ENCODE results near the gene SGCA. TPM values are rescaled to one million over a fixed set of nuclear protein-coding genes. Genes with fewer than 3 reads are reported as not detected.

The SGCA gene
- polyA plus RNA-seq, 4 donors: 0.96 to 6.2 (median 5.0) TPM; not detected in 1

GRCh38 chr17:50150354-50151040, 15.3 kb upstream of the SGCA start, which contains the start of gene PPP1R9B:
Gene PPP1R9B, minus strand, starts transcription at chr17:50150677. Its CDS starts 164 bp downstream, at chr17:50150513.
- 0 to 1% (median 1%) methylated on average over 46 to 69 of the region's 69 CpGs for WGBS, 3 donors
- Histone ChIP-seq H3K9me3 (ENCODE audit: control insufficient read depth in 2 of 2, insufficient read depth in 1 of 2, low read depth in 1 of 2, low read length in 1 of 2) (no peaks in the 10 kb centered on the region), H3K27me3 (ENCODE audit: control insufficient read depth in 3 of 3, insufficient read depth in 3 of 3, low read length in 3 of 3) (no peaks in the 10 kb centered on the region), H3K4me1 (ENCODE audit: control insufficient read depth in 3 of 3, insufficient read depth in 2 of 3, low read depth in 1 of 3, low read length in 2 of 3) (peaks cover 3 to 48% (median 13%) of the 10 kb centered on the region in 3 donors), H3K4me3 (ENCODE audit: low read depth in 1 of 3, low read length in 3 of 3) (peak within 1 kb of the TSS; percentile 75 to 87 (median 85)), H3K36me3 (ENCODE audit: control insufficient read depth in 3 of 3, insufficient read depth in 2 of 3, low read depth in 1 of 3, low read length in 3 of 3) (peaks cover 0 to 23% (median 0%) of the 10 kb centered on the region in 3 donors), H3K27ac (ENCODE audit: low read depth in 1 of 3, low read length in 2 of 3) (peak within 1 kb of the TSS; percentile 77 to 94 (median 86))
- no peak for DNase-seq
- no peak for FAIRE-seq

DNA sequence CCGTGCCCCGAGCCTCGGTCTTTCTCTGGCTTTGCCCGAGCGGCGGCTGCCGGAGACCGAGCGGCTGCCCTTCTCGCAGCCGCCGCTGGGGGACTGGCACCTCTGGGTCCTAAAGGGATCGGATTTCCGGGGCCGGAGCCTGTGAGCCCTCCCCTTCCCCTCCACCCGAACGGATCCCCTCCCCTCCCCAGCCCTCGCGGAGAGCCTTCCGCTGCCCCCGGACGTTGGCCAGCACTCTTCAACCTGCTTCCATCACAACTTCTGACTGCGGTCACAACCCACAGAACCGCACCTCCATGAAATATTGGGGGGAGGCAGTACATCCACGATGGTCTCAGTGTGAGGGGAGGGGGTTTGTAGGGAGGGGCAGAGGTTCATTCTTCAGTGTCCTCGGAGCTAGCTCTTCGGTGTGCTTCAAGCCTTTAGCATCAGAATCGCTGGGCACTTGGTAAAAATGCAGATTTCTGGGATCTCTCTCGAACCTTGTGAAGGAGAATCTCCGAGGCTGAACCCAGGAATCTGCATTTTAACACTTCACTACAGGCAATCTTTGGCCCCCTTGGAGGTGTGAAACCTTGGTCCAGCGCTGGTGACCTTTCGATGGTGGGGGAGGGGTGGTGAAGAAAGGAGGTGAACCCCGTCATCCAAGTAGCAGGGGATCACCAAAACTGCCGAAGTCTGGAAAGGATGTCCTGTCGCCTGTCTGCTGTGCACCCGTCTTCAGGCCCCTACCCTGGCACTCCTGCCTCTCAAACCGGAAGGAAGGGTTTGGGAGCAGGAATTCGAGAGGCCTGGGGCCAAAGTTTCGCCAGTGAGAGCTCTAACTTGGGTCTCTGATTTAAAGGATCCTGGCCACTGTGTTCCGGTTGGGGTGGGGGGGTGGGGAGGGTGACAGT, 14.5 kb upstream of the SGCA start:
- peak; percentile 88 to 96 for DNase-seq
- Histone ChIP-seq H3K36me3 (ENCODE audit: control insufficient read depth in 3 of 3, insufficient read depth in 2 of 3, low read depth in 1 of 3, low read length in 3 of 3) (peaks cover 0 to 15% (median 0%) of the 10 kb centered on the region in 3 donors), H3K4me1 (ENCODE audit: control insufficient read depth in 3 of 3, insufficient read depth in 2 of 3, low read depth in 1 of 3, low read length in 2 of 3) (peaks cover 3 to 40% (median 13%) of the 10 kb centered on the region in 3 donors), H3K27ac (ENCODE audit: low read depth in 1 of 3, low read length in 2 of 3) (peak overlapping the region; percentile 77 to 94 (median 86)), H3K9me3 (ENCODE audit: control insufficient read depth in 2 of 2, insufficient read depth in 1 of 2, low read depth in 1 of 2, low read length in 1 of 2) (no peaks in the 10 kb centered on the region), H3K4me3 (ENCODE audit: low read depth in 1 of 3, low read length in 3 of 3) (peak overlapping the region; percentile 75 to 87 (median 85)), H3K27me3 (ENCODE audit: control insufficient read depth in 3 of 3, insufficient read depth in 3 of 3, low read length in 3 of 3) (no peaks in the 10 kb centered on the region)
- FAIRE-seq: no peak
- WGBS, 3 donors: 0 to 1% (median 1%) methylated on average over 28 to 40 of the region's 40 CpGs

GRCh38 chr17:50151937-50152547, 13.8 kb upstream of the SGCA start:
- peaks cover 3 to 33% (median 11%) of the 10 kb centered on the region in 3 donors for H3K4me1 ChIP-seq (ENCODE audit: control insufficient read depth in 3 of 3, insufficient read depth in 2 of 3, low read depth in 1 of 3, low read length in 2 of 3)
- FAIRE-seq: no peak
- peak overlapping the region in 2 of 3 donors; percentile 85 to 87 for H3K4me3 ChIP-seq (ENCODE audit: low read depth in 1 of 3, low read length in 3 of 3)

GRCh38 chr17:50152736-50153135, 13.1 kb upstream of the SGCA start:
- Histone ChIP-seq H3K4me3 (ENCODE audit: low read depth in 1 of 3, low read length in 3 of 3) (no peak overlapping the region), H3K27me3 (ENCODE audit: control insufficient read depth in 3 of 3, insufficient read depth in 3 of 3, low read length in 3 of 3) (no peaks in the 10 kb centered on the region), H3K27ac (ENCODE audit: low read depth in 1 of 3, low read length in 2 of 3) (peak overlapping the region in 1 of 3 donors; percentile 94), H3K9me3 (ENCODE audit: control insufficient read depth in 2 of 2, insufficient read depth in 1 of 2, low read depth in 1 of 2, low read length in 1 of 2) (no peaks in the 10 kb centered on the region), H3K36me3 (ENCODE audit: control insufficient read depth in 3 of 3, insufficient read depth in 2 of 3, low read depth in 1 of 3, low read length in 3 of 3) (peaks cover 0 to under 1% (median 0%) of the 10 kb centered on the region in 3 donors), H3K4me1 (ENCODE audit: control insufficient read depth in 3 of 3, insufficient read depth in 2 of 3, low read depth in 1 of 3, low read length in 2 of 3) (peaks cover 0 to 26% (median 5%) of the 10 kb centered on the region in 3 donors)
- FAIRE-seq (no peak), DNase-seq (no peak)
- WGBS, 3 donors: 70 to 73% (median 72%) methylated on average over 7 of the region's 7 CpGs

More at GRCh38 chr17:50151937-50152547, 13.8 kb upstream of the SGCA start:
- peak; percentile 93 to 94 for DNase-seq
- no peaks in the 10 kb centered on the region for H3K9me3 ChIP-seq (ENCODE audit: control insufficient read depth in 2 of 2, insufficient read depth in 1 of 2, low read depth in 1 of 2, low read length in 1 of 2)
- H3K27ac ChIP-seq (ENCODE audit: low read depth in 1 of 3, low read length in 2 of 3): peak overlapping the region; percentile 76 to 94 (median 86)
- peaks cover 0 to 8% (median 0%) of the 10 kb centered on the region in 3 donors for H3K36me3 ChIP-seq (ENCODE audit: control insufficient read depth in 3 of 3, insufficient read depth in 2 of 3, low read depth in 1 of 3, low read length in 3 of 3)
- WGBS, 3 donors: 0 to 4% (median 1%) methylated on average over 12 of the region's 12 CpGs
- no peaks in the 10 kb centered on the region for H3K27me3 ChIP-seq (ENCODE audit: control insufficient read depth in 3 of 3, insufficient read depth in 3 of 3, low read length in 3 of 3)

DNA sequence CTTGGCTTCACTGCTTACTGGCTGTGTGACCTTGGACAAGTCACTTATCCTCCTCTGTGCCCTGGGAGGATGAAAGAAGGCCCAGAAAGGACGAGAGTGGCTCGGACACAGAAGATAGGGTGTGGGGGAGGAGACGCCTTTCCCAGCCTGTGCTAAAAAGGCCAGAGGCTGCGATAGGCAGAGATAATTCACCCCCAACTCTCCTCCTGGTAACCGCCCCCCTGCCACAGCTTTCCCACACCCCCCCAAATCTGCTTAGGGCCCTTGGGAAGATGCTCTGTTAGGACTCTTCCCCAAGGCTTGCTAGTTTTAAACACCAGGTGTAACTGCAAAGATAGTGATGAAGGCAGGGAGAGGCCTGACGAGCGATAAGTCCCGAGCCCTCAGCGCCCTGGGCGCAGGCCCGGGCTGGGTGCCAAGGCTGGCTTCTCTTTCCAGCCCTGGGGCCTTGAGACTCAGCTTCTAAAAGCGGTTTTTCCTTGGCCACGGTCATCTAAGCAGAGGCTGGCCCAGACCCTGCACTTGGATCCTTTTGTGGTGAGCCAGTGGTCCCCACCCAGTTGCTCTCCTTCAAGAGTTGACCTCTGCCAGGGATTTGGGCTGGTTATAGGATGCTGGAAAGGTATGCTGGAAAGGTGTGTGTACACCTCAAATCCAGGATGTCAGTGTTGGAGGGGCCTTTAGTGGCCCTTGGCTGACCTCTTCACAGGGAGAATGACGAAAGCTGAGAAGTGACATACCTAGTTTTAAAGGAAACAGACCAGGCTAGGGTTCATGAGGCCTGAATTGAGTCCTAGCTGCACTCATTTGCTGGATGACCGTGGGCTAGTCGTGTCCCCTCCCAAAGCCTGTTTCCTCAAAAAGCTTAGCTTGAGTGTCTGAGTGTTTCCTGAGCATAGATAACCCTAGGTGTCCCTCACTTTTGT, 11.9 kb upstream of the SGCA start:
- FAIRE-seq (no peak), DNase-seq (peak in 1 of 2 donors; percentile 60)
- Histone ChIP-seq H3K27ac (ENCODE audit: low read depth in 1 of 3, low read length in 2 of 3) (peak overlapping the region in 1 of 3 donors; percentile 57), H3K36me3 (ENCODE audit: control insufficient read depth in 3 of 3, insufficient read depth in 2 of 3, low read depth in 1 of 3, low read length in 3 of 3) (no peaks in the 10 kb centered on the region), H3K9me3 (ENCODE audit: control insufficient read depth in 2 of 2, insufficient read depth in 1 of 2, low read depth in 1 of 2, low read length in 1 of 2) (no peaks in the 10 kb centered on the region), H3K4me1 (ENCODE audit: control insufficient read depth in 3 of 3, insufficient read depth in 2 of 3, low read depth in 1 of 3, low read length in 2 of 3) (peaks cover 0 to 17% (median 0%) of the 10 kb centered on the region in 3 donors), H3K27me3 (ENCODE audit: control insufficient read depth in 3 of 3, insufficient read depth in 3 of 3, low read length in 3 of 3) (no peaks in the 10 kb centered on the region), H3K4me3 (ENCODE audit: low read depth in 1 of 3, low read length in 3 of 3) (no peak overlapping the region)
- WGBS, 3 donors: 24 to 48% (median 40%) methylated on average over 16 of the region's 16 CpGs

GRCh38 chr17:50154604-50155003, 11.2 kb upstream of the SGCA start:
- Histone ChIP-seq H3K36me3 (ENCODE audit: control insufficient read depth in 3 of 3, insufficient read depth in 2 of 3, low read depth in 1 of 3, low read length in 3 of 3) (no peaks in the 10 kb centered on the region), H3K27me3 (ENCODE audit: control insufficient read depth in 3 of 3, insufficient read depth in 3 of 3, low read length in 3 of 3) (no peaks in the 10 kb centered on the region), H3K27ac (ENCODE audit: low read depth in 1 of 3, low read length in 2 of 3) (peak overlapping the region in 1 of 3 donors; percentile 57), H3K9me3 (ENCODE audit: control insufficient read depth in 2 of 2, insufficient read depth in 1 of 2, low read depth in 1 of 2, low read length in 1 of 2) (no peaks in the 10 kb centered on the region), H3K4me3 (ENCODE audit: low read depth in 1 of 3, low read length in 3 of 3) (no peak overlapping the region), H3K4me1 (ENCODE audit: control insufficient read depth in 3 of 3, insufficient read depth in 2 of 3, low read depth in 1 of 3, low read length in 2 of 3) (peaks cover 0 to 17% (median 0%) of the 10 kb centered on the region in 3 donors)
- WGBS, 3 donors: 15 to 32% (median 17%) methylated on average over 1 of the region's 1 CpG
- FAIRE-seq (no peak), DNase-seq (no peak)

DNA sequence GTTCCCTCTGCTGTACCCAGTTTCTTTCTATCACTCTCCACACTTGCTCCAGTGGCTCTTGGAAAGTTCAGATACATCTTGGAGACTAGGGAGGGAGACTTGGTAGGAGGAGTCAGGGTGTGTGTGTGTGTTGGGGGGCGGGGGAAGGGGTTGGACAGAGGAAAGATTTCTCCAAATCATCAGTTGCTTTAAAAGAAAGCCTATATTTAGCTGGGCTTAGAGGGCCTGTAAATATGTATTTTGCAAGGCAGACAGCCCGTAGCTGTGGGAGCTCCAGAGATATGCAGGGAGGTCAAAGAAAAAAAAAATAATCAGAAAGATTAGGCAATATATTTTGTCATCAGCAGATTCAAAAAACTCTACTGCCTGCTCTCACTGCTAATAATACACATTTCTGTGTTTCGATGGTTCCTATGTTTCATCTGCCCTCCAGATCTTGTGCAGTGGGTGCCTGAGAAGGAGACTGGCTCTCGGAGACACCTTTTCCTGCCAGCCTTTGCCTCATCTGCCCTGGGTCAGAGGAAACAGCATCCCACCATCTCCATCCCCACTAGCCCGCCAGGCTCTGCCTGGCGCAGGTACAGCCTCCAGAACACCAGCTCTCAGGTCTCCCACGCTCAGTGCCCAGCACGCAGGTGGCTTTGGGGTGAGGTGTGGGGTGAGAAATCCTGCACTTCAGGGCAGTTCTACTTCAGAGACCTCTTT, 10.5 kb upstream of the SGCA start:
- Histone ChIP-seq H3K27ac (ENCODE audit: low read depth in 1 of 3, low read length in 2 of 3) (peak overlapping the region in 1 of 3 donors; percentile 57), H3K9me3 (ENCODE audit: control insufficient read depth in 2 of 2, insufficient read depth in 1 of 2, low read depth in 1 of 2, low read length in 1 of 2) (no peaks in the 10 kb centered on the region), H3K4me1 (ENCODE audit: control insufficient read depth in 3 of 3, insufficient read depth in 2 of 3, low read depth in 1 of 3, low read length in 2 of 3) (peaks cover 0 to 17% (median 0%) of the 10 kb centered on the region in 3 donors), H3K36me3 (ENCODE audit: control insufficient read depth in 3 of 3, insufficient read depth in 2 of 3, low read depth in 1 of 3, low read length in 3 of 3) (no peaks in the 10 kb centered on the region), H3K4me3 (ENCODE audit: low read depth in 1 of 3, low read length in 3 of 3) (no peak overlapping the region), H3K27me3 (ENCODE audit: control insufficient read depth in 3 of 3, insufficient read depth in 3 of 3, low read length in 3 of 3) (no peaks in the 10 kb centered on the region)
- FAIRE-seq (no peak), DNase-seq (no peak)
- 74 to 88% (median 79%) methylated on average over 8 of the region's 8 CpGs for WGBS, 3 donors

Data from small intestine (tissue), 7 donors.